GM19025 (cell line): ENCODE results near the gene LMO1.

Experiments used
- ATAC-seq: cut with Tn5 transposase; IDR thresholded peaks from one replicate; pipeline ENCODE4 v1.9.1; 2021; ENCODE audit warnings: mild to moderate bottlenecking, low read depth, moderate library complexity; ENCODE audit not compliant: unreplicated experiment

Gene LMO1

DNA sequence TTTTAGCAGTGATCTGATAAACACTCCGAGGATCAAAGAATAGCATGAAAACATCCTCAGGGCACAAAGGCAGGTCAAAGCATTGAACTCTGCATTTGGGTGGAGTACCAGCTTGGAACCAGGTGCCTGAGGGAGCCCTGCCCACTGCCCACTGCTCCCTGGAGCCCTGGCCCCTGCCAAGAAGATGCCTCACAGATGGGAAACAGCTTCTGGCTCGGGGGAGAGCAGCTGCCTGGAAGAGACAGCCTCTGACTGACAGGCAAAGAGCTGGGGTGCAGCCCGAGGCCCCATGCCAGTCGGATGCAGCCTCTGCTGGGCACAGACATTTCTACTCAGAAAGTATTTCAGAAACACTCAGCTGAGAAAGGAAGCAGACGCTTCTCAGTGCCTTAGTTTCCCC is 13.2 kb downstream of the LMO1 start:
- ATAC-seq, result no peak

DNA sequence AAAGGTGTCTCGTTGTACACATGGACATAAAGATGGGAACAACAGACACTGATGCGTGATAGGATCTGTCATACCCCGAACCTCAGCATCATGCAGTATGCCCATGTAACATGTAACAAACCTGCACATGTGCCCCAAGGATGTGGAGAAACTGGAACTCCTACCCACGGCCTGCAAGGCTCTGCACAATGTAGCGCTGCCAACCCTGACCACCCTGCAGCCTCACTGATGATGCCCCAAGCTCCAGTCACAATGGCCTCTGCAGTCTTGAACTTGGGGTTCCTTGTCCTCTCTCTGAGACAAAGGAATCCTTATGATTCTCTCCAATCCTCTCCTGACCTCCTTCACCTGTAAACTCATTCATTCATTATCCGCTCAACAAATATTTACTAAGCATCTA is 14.2 kb downstream of the LMO1 start:
- ATAC-seq, result no peak

- ATAC-seq, result no peak
Observed at GRCh38 chr11:8248786-8249185, 14.9 kb downstream of the LMO1 start.

DNA sequence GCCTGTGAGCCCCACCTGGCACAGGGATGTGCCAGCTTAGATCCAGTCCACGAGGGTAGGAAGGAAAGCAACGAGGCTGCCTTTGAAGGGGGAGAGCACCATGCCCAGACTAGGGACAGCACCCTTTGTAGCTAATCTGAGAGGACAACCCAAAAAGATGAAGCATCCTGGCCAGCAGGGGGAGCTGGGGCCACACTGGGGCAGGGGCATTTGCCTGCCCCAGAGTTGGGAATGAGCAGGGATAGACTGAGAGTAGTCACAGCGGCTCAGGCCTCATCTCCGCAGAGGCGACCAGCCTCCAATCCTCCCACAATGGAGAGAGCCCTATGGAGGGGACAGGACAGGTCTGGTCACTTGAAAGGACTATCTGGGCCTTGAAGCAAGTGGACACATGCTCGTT is 16.4 kb downstream of the LMO1 start:
- no peak for ATAC-seq

DNA sequence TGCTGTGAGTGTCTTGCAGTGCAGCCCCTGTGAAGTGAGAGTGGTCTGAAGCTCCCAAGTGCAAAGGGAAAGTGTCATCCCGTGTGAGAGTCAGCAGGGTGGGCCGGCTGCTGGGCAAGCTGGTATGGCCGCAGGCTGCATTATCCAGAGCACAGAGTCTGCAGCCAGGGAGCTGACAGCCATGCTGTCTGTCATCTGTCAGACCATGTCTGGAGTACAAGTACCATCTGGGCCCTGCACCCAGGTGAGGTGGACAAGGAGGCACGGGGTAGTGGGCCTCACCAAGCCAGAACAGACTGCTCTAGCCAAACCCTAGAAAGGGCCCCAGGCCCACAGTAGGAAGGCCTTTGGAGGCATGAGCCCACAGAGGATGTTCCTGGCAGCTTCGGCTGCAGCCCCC is 20.2 kb downstream of the LMO1 start:
- no peak for ATAC-seq

GRCh38 chr11:8242499-8243280 is 21.0 kb downstream of the LMO1 start:
- ATAC-seq, result no peak

GRCh38 chr11:8242118-8242475 is 21.6 kb downstream of the LMO1 start:
- ATAC-seq, result no peak

GRCh38 chr11:8241373-8242117 is 22.1 kb downstream of the LMO1 start:
- ATAC-seq, result no peak

DNA sequence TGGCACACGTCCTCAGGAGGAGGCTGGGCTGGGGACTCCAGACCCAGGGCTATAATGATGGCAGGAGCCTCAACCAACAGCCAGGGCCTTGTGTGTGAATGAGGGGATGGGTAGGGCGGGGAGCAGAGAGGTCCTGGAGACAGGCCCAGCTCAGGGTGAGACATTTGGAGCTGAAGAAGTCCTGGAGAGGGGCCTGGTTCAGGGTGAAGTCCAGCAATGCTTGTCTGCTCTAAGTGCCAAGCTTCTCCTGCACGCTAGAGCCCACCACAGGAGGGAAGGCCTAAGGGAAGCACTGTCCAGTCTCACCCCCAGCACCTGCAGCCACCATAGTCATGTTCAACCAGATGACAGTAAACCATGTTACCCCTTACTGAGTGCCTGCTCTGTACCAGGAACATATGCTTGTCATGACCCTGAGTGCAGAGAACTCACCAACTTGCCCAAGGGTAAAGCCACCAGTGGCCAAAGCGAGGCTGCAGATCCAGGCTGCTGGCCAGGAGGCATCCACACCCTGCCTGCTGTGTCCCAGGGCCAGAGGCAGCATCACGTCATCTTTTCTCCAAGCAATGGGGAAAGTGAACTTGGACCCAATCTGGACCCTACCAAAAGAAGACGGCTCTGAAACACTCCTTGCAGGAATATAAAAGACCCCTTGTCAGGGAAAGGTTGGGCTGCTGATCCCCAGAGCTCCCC is 24.0 kb downstream of the LMO1 start:
- ATAC-seq, result no peak

DNA sequence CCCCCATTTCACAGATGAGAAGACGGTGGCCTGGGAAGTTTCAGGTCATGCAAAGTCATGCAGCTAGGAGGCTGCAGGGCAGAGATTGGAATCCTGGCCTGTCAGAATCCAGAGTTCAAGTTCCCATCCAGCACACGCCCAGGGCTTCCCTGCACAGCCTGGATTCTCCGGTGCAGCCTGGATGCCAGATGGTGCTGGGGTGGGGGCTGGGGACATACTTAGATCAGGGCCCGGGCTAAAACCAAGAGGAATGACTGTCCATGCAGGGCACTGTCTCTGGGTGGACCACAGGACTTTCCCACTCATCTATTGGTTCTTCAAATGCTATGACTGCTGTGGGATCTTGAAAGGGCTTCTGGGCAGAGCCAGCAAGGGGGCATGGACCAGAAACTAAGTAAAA is 24.6 kb downstream of the LMO1 start:
- no peak for ATAC-seq

DNA sequence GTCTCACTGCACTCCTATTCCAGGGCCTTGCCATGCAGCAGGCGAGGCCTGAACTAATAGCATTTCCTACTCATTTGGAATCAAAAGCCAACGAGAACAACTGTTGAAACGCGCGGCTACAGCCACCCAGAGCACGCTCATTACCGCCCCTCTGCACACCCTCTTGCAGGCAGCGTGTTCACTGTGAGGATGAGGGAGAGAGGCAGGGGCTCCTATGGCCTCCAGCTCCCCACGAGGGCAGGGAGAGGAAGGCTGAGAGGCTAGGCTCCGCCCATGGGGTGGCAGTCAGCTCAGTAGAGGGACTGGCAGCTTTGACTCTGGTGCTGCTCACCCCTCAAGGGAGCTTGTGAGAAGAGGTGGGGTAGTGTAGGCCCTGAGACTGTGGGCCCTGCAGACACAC is 26.2 kb downstream of the LMO1 start:
- ATAC-seq, result no peak

- ATAC-seq, result no peak
Observed at GRCh38 chr11:8235925-8236324, 27.8 kb downstream of the LMO1 start.

DNA sequence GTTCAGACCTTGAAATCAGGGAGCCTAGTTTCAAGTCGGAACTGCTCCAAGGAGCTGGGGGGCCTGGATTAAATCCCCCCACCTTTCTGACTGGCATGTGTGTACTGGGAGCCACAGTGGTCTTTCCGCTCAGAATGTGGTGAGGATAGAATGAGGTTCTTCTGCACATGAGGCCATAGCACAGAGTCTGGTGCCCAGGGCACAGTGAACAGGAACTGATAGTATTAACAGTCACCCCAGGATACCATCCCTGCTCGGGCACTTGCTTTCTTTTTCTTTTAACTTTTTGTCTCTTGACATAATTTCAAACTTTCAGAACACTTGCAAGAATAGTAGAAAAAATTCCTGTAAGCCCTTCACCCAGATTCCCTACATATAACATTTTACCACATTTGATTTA is 28.8 kb downstream of the LMO1 start:
- ATAC-seq, result no peak

DNA sequence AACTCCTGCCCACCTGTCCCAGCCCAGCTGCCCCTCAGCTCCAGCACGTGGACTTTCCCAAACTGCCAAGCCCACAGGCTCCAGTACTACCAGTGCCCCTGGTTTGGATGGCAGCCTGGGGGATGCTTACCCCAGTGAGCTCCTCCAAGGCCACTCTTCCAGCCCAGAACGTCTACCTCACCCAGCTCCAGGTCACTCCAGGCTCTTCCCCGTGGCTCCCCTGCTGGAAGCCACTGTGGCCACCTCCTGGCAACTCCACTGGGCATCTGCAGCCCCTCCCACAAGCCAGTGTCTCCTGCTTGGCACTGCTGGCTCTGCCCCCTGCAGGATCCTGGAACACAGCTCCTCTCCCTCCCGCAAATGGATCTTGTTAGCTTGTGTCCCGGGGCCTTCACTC is 29.3 kb downstream of the LMO1 start:
- no peak for ATAC-seq

DNA sequence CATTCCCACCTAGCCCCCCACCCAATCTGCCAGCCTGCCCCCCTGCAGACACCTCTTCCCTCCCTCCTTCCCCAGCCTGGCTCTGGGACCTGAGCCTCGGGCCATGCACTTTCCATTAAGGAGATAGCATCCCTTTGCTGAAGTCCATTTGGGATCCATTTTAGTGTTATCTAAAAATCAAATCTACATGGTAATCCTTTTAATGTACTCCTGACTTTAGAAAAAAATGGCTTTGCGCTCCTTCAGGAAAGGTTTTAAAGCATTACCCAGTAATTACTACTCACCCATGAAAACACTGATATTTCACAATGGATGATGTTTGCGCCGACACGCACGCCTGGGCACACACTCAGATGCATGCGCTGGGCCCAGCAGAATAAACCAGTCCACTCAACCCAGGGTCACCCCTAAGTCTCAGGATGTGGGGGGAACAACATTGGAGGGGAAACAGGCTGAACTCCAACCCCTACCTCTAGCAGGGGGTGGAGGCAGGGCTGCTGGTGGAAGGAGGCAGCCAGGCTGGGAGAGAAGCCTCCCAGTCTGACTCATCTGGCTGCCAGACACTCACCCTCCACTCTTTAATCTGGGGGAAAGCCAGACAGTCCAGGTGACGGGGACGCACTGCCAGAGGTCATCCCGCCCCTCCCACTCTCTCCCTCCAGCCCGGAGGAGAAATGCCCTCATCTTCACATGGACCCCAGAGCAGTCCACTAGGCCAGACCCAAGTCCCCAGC is 29.8 kb downstream of the LMO1 start:
- ATAC-seq, result no peak

GRCh38 chr11:8232849-8233606 is 30.6 kb downstream of the LMO1 start:
- ATAC-seq, result no peak

GRCh38 chr11:8232414-8232813 is 31.3 kb downstream of the LMO1 start:
- ATAC-seq, result no peak

- no peak for ATAC-seq
Observed at GRCh38 chr11:8231979-8232378, 31.7 kb downstream of the LMO1 start.

DNA sequence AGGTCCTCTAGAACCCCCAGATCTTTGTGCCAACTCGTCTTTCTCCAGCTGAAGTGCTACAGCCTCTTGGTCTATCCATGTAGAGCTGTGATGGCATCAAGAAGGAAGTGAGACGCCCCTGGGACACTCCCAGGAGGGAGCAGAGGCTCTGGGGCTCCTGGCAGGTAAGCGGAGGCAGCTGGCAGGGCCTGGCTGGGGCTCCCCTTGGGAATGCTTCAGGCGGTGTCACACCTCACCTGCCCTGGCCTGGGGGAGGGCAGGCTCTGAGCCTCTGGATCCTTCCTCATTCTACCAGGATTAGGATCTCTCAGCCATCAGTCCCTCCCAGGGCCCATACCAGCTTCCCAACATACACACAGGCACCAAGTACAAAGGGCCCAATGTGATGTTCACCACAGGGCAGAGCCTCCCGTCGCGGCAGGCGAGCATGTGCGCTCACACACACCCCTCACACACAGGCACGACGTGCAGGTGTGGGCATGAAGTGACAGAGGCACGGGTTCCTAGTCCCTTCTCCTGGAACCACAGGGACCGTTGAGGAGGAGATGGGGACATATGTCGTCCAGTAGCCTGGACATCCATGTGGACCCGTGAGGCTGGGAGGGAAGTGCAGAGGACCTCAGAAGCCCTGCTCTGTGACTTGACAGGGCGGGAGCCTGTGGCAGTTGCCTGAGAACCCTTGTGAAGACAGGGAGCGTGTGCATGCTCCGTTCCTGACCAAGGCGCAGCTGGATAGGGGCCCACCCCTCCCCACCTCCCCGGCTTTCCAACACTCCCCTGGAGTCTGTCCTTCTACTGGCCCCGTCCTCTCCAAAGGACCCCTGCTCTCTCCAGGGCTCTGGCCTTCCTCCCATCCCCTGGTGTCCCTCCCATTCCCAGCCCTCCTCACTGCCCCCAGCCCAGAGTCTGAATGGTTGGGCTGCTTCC is 32.5 kb downstream of the LMO1 start:
- ATAC-seq, result no peak
